HCT116 (cell line): ENCODE measurements around the gene RASGEF1B. TPM values are rescaled to one million over a fixed set of nuclear protein-coding genes. Genes with fewer than 3 reads are reported as not detected.

Experiments used
- ATAC-seq: fragments of 200-7000 bp; cut with Tn5 transposase; 2 replicates; pipeline ENCODE4 v1.9.1; 2020; ENCODE audit warnings: mild to moderate bottlenecking, moderate library complexity
- BruUV-seq: library from RNA; stranded (reverse); fragments of 400-500 nt; replicated peaks from 2 replicates; lab custom pipeline; 2021; lab: Mats Ljungman, UMichigan
- CTCF ChIA-PET: fragments of 300-600 bp; sonication (Branson Sonifier 250); formaldehyde crosslinking; loops from one replicate; lab custom pipeline; 2021; ENCODE audit warnings: antibody characterized with exemption; lab: Charles Lee
- POLR2A ChIA-PET: fragments of 300-600, 350-600 bp; sonication (Branson Sonifier 250); formaldehyde crosslinking; loops from one replicate; lab custom pipeline; 2021; ENCODE audit warnings: antibody characterized with exemption; lab: Charles Lee
- RAD21 ChIA-PET, 2 experiments: fragments of 300-600 bp; sonication (Branson Sonifier 250); formaldehyde crosslinking; loops; one replicate each; lab custom pipeline; 2023; ENCODE audit warnings: low total read pairs in 2 of 2; ENCODE audit not compliant: uncharacterized antibody in 2 of 2, unreplicated experiment in 2 of 2, low non-redundant PET in 1 of 2; lab: Charles Lee
- DNase-seq: peaks from one replicate; pipeline ENCODE4 v3.0.0-alpha.2; 2010; ENCODE audit warnings: low read depth, low spot score
- H2AFZ ChIP-seq: fragments of 200-600 bp; shearing (Covaris generic), sonication (generic); 2 replicates; pipeline ENCODE4 v1.6.1; 2017; ENCODE audit warnings: low read depth, mixed run types, mixed read lengths, antibody characterized with exemption, low read length; ENCODE audit not compliant: poor library complexity, severe bottlenecking
- H3K27ac ChIP-seq: 2 replicates; pipeline ENCODE4 v1.5.1; 2012; ENCODE audit warnings: low read depth, low read length
- H3K27me3 ChIP-seq: fragments of 200-600 bp; sonication (generic); 2 replicates; pipeline ENCODE4 v1.6.1; 2016; ENCODE audit warnings: mixed run types, low read length, mixed read lengths; ENCODE audit not compliant: insufficient read depth
- H3K36me3 ChIP-seq, 2 experiments: fragments of 200-500 bp in 1 of 2; fragments of 200-600 bp in 1 of 2; sonication (Bioruptor generic) in 1 of 2; sonication (generic) in 1 of 2; 2 replicates each; pipeline versions ENCODE4 v1.5.1 to v1.6.1; 2014 to 2016; ENCODE audit warnings: low read length in 2 of 2, inconsistent platforms in 1 of 2, mixed read lengths in 1 of 2, mixed run types in 1 of 2; ENCODE audit not compliant: insufficient read depth in 2 of 2, control insufficient read depth in 1 of 2
- H3K4me1 ChIP-seq, 2 experiments: fragments of 200-600 bp in 1 of 2; sonication (generic) in 1 of 2; 2 replicates each; pipeline versions ENCODE4 v1.5.1 to v1.6.1; 2012 to 2017; ENCODE audit warnings: low read length in 2 of 2, inconsistent platforms in 1 of 2, mild to moderate bottlenecking in 1 of 2, mixed read lengths in 1 of 2, mixed run types in 1 of 2, moderate library complexity in 1 of 2; ENCODE audit not compliant: insufficient read depth in 2 of 2, control insufficient read depth in 1 of 2
- H3K4me2 ChIP-seq: fragments of 200-600 bp; sonication (generic); 2 replicates; pipeline ENCODE4 v1.6.1; 2017; ENCODE audit warnings: mixed run types, low read length, mixed read lengths
- H3K4me3 ChIP-seq, 2 experiments: fragments of 200-600 bp in 1 of 2; sonication (generic) in 1 of 2; replicated peaks in 1 of 2; 2 replicates each; pipeline ENCODE4 v1.5.1; 2011 to 2016; ENCODE audit warnings: low read length in 2 of 2, control low read depth in 1 of 2, low read depth in 1 of 2, mild to moderate bottlenecking in 1 of 2, mixed read lengths in 1 of 2, mixed run types in 1 of 2
- H3K79me2 ChIP-seq: fragments of 200-600 bp; sonication (generic); 2 replicates; pipeline ENCODE4 v1.6.1; 2017; ENCODE audit warnings: mild to moderate bottlenecking, mixed run types, low read length, moderate library complexity, mixed read lengths; ENCODE audit not compliant: insufficient read depth
- H3K9ac ChIP-seq: fragments of 200-600 bp; sonication (generic); 2 replicates; pipeline ENCODE4 v1.6.1; 2016; ENCODE audit warnings: low read length, mixed read lengths
- H3K9me2 ChIP-seq: fragments of 200-600 bp; sonication (generic), shearing (Covaris generic); 2 replicates; pipeline ENCODE4 v1.6.1; 2017; ENCODE audit warnings: mixed run types, mild to moderate bottlenecking, moderate library complexity; ENCODE audit not compliant: insufficient read depth
- H3K9me3 ChIP-seq, 2 experiments: fragments of 200-500 bp in 1 of 2; fragments of 200-600 bp in 1 of 2; sonication (Bioruptor generic) in 1 of 2; sonication (generic) in 1 of 2; 2 replicates each; pipeline ENCODE4 v1.6.1; 2014 to 2017; ENCODE audit warnings: low read length in 2 of 2, mixed read lengths in 2 of 2, inconsistent platforms in 1 of 2, low read depth in 1 of 2, mild to moderate bottlenecking in 1 of 2, mixed run types in 1 of 2, moderate library complexity in 1 of 2; ENCODE audit not compliant: control insufficient read depth in 1 of 2, insufficient read depth in 1 of 2
- H4K20me1 ChIP-seq: fragments of 200-600 bp; sonication (generic), shearing (Covaris generic); 2 replicates; pipeline ENCODE4 v1.6.1; 2017; ENCODE audit warnings: mixed run types, mild to moderate bottlenecking, moderate library complexity; ENCODE audit not compliant: insufficient read depth
- CEBPB ChIP-seq: IDR thresholded peaks from 2 replicates; pipeline ENCODE4 v1.6.1; 2012; ENCODE audit warnings: low read depth
- ELF1 ChIP-seq: IDR thresholded peaks from 2 replicates; pipeline ENCODE4 v1.6.1; 2012; ENCODE audit warnings: low read depth, borderline replicate concordance
- EZH2phosphoT487 ChIP-seq: fragments of 200-600 bp; IDR thresholded peaks from 2 replicates; pipeline ENCODE4 v1.6.1; 2018; ENCODE audit warnings: antibody characterized with exemption, borderline replicate concordance
- POLR2A ChIP-seq: IDR thresholded peaks from 2 replicates; pipeline ENCODE4 v1.7.0; 2011; ENCODE audit warnings: borderline replicate concordance; ENCODE audit not compliant: insufficient read depth, insufficient read length; ENCODE audit errors: extremely low read depth
- POLR2AphosphoS5 ChIP-seq: IDR thresholded peaks from 2 replicates; pipeline ENCODE4 v1.6.1; 2011; ENCODE audit warnings: mild to moderate bottlenecking, low read depth, low read length, moderate library complexity
- RAD21 ChIP-seq: IDR thresholded peaks from 2 replicates; pipeline ENCODE4 v1.6.1; 2012; ENCODE audit warnings: low read depth, mild to moderate bottlenecking
- SIN3A ChIP-seq: IDR thresholded peaks from 2 replicates; pipeline ENCODE4 v1.6.1; 2012; ENCODE audit warnings: low read depth
- SP1 ChIP-seq: IDR thresholded peaks from 2 replicates; pipeline ENCODE4 v1.6.1; 2012; ENCODE audit warnings: low read depth
- SRF ChIP-seq: IDR thresholded peaks from 2 replicates; pipeline ENCODE4 v1.6.1; 2012; ENCODE audit warnings: low read depth
- TCF7L2 ChIP-seq: IDR thresholded peaks from 2 replicates; pipeline ENCODE4 v1.7.0; 2011; ENCODE audit warnings: borderline replicate concordance, inconsistent platforms; ENCODE audit not compliant: insufficient read depth, insufficient read length; ENCODE audit errors: extremely low read depth
- YY1 ChIP-seq: IDR thresholded peaks from 2 replicates; pipeline ENCODE4 v1.6.1; 2011; ENCODE audit warnings: low read length, low read depth, moderate library complexity, mild to moderate bottlenecking; ENCODE audit not compliant: insufficient replicate concordance; ENCODE audit errors: extremely low read depth
- ZFX ChIP-seq: fragments of 450-650 bp; IDR thresholded peaks from 2 replicates; pipeline ENCODE4 v1.6.1; 2017
- ZNF274 ChIP-seq: fragments of 200-500 bp; sonication (Bioruptor generic); IDR thresholded peaks from 2 replicates; pipeline ENCODE4 v1.6.1; 2014; ENCODE audit warnings: mild to moderate bottlenecking, low read depth, low read length, inconsistent platforms
- intact Hi-C: fragments of 100-400 bp; cut with micrococcal nuclease; formaldehyde crosslinking; loops from 2 replicates; pipeline ENCODE4 v1.10.0; 2022
- total RNA-seq: library from RNA; stranded (reverse); gene quantifications from one replicate; pipeline ENCODE4 v1.2.1, GENCODE V29; 2021; ENCODE audit not compliant: unreplicated experiment
- TF ChIP-seq, protein P1 (sequence below): IDR thresholded peaks from 2 replicates; pipeline ENCODE4 v1.6.1; 2011; ENCODE audit warnings: mild to moderate bottlenecking, low read length, moderate library complexity; ENCODE audit not compliant: insufficient replicate concordance; ENCODE audit errors: extremely low read depth
- TF ChIP-seq, protein P2 (sequence below): IDR thresholded peaks from 2 replicates; pipeline ENCODE4 v1.6.1; 2012
- TF ChIP-seq, protein P3 (sequence below), 3 experiments: fragments of 200-600 bp in 1 of 3; sonication (generic) in 1 of 3; IDR thresholded peaks in 2 of 3; conservative IDR thresholded peaks in 1 of 3; 2 replicates each; pipeline ENCODE4 v1.5.1; 2012 to 2017; ENCODE audit warnings: low read depth in 2 of 3, low read length in 2 of 3, antibody characterized with exemption in 1 of 3, borderline replicate concordance in 1 of 3, control low read depth in 1 of 3, mild to moderate bottlenecking in 1 of 3, mixed read lengths in 1 of 3, mixed run types in 1 of 3, moderate library complexity in 1 of 3; ENCODE audit not compliant: insufficient read depth in 1 of 3

The RASGEF1B gene
- total RNA-seq, 1 experiment from 2014 or later: 0.25 TPM

DNA sequence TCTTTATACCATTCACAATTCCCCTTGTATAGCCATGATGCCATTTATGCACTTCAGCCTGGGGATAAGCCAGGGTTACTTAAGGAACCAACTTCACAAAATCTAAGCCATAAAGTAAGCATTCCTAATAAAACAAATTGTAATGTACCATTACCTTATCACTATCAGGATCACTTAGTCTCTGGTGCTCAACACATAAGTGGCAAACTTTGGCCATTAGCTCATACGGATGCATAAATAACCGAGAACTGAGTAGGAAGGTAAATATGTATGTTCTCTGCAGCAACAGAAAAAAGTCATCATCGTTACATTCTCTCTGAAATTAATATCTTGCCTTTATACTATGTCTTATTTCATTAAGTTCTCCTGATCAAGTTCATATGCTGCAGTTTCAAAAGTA, 14.4 kb downstream of the RASGEF1B start:
- no peaks in the 10 kb centered on the region for H4K20me1 ChIP-seq

More for the DNA sequence above, 14.4 kb downstream of the RASGEF1B start:
- H3K9ac ChIP-seq: no peak overlapping the region
- TF ChIP-seq ZNF274 (no peak), POLR2AphosphoS5 (no peak), CEBPB (no peak), EZH2phosphoT487 (no peak), SP1 (no peak), RAD21 (no peak), ZFX (no peak), POLR2A (no peak), YY1 (no peak), ELF1 (no peak), SIN3A (no peak), TCF7L2 (no peak), SRF (no peak)
- TF ChIP-seq, protein P1, sequence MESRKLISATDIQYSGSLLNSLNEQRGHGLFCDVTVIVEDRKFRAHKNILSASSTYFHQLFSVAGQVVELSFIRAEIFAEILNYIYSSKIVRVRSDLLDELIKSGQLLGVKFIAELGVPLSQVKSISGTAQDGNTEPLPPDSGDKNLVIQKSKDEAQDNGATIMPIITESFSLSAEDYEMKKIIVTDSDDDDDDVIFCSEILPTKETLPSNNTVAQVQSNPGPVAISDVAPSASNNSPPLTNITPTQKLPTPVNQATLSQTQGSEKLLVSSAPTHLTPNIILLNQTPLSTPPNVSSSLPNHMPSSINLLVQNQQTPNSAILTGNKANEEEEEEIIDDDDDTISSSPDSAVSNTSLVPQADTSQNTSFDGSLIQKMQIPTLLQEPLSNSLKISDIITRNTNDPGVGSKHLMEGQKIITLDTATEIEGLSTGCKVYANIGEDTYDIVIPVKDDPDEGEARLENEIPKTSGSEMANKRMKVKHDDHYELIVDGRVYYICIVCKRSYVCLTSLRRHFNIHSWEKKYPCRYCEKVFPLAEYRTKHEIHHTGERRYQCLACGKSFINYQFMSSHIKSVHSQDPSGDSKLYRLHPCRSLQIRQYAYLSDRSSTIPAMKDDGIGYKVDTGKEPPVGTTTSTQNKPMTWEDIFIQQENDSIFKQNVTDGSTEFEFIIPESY: no peak
- TF ChIP-seq, protein P2, sequence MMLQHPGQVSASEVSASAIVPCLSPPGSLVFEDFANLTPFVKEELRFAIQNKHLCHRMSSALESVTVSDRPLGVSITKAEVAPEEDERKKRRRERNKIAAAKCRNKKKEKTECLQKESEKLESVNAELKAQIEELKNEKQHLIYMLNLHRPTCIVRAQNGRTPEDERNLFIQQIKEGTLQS: no peak
- TF ChIP-seq, protein P3, sequence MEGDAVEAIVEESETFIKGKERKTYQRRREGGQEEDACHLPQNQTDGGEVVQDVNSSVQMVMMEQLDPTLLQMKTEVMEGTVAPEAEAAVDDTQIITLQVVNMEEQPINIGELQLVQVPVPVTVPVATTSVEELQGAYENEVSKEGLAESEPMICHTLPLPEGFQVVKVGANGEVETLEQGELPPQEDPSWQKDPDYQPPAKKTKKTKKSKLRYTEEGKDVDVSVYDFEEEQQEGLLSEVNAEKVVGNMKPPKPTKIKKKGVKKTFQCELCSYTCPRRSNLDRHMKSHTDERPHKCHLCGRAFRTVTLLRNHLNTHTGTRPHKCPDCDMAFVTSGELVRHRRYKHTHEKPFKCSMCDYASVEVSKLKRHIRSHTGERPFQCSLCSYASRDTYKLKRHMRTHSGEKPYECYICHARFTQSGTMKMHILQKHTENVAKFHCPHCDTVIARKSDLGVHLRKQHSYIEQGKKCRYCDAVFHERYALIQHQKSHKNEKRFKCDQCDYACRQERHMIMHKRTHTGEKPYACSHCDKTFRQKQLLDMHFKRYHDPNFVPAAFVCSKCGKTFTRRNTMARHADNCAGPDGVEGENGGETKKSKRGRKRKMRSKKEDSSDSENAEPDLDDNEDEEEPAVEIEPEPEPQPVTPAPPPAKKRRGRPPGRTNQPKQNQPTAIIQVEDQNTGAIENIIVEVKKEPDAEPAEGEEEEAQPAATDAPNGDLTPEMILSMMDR (IDR thresholded peaks at IDR 0.05 in 2 of 3, conservative IDR thresholded peaks at IDR 0.05 in 1 of 3; ENCODE audit: borderline replicate concordance in 1 of 3, insufficient read depth in 1 of 3, low read depth in 2 of 3, low read length in 2 of 3): no peak
- H3K36me3 ChIP-seq: no peaks in the 10 kb centered on the region
- H3K4me1 ChIP-seq: peaks cover 2 to 12% of the 10 kb centered on the region in 2 experiments; a peak in 3 of 4 replicates
- no peak overlapping the region for H3K4me2 ChIP-seq
- ATAC-seq: no peak
- H3K27ac ChIP-seq: no peak overlapping the region
- H3K9me3 ChIP-seq: no peaks in the 10 kb centered on the region
- ChIA-PET RAD21 (no interaction called here), CTCF (no interaction called here), POLR2A (no interaction called here)
- H3K27me3 ChIP-seq: peaks cover 33% of the 10 kb centered on the region; the same call in 1 of the 2 replicates
- intact Hi-C loops: no loop called here
- no peaks in the 10 kb centered on the region for H3K9me2 ChIP-seq
- no peak overlapping the region for H2AFZ ChIP-seq
- BruUV-seq: no TSS peak
- H3K4me3 ChIP-seq: no peak overlapping the region
- no peak for DNase-seq
- no peaks in the 10 kb centered on the region for H3K79me2 ChIP-seq
